Activated CD8-positive, alpha-beta memory T cell treated with anti-CD3 and anti-CD28 coated beads for 24 hours (primary cell): ENCODE measurements around the gene WDR41.
"Not testable (repeated sequence)": the region's sequence is repeated elsewhere in the genome, so short reads cannot be mapped to it uniquely, and the experiment has no call there.

Experiments
- DNase-seq: peaks from one replicate; pipeline ENCODE4 v3.0.0-alpha.2; 2020

The WDR41 gene

GRCh38 chr5:77491783-77492652 is at the start of gene WDR41:
Gene WDR41, minus strand, starts transcription at chr5:77492316. Its CDS starts 96 bp downstream, at chr5:77492220.
- peak; percentile 94 for DNase-seq

- no peak for DNase-seq
Observed at GRCh38 chr5:77531297-77531696, 39.2 kb upstream of the WDR41 start.

- DNase-seq: no peak
Observed at GRCh38 chr5:77518304-77518703, 26.2 kb upstream of the WDR41 start.

- DNase-seq: no peak
Observed at GRCh38 chr5:77514457-77514856, 22.3 kb upstream of the WDR41 start.

GRCh38 chr5:77513321-77513720 is 21.2 kb upstream of the WDR41 start:
- no peak for DNase-seq

GRCh38 chr5:77501132-77501531 is 9.0 kb upstream of the WDR41 start:
- DNase-seq: not testable (repeated sequence)

GRCh38 chr5:77499973-77500372 is 7.9 kb upstream of the WDR41 start:
- DNase-seq: no peak

GRCh38 chr5:77499441-77499840 is 7.3 kb upstream of the WDR41 start:
- DNase-seq: no peak

GRCh38 chr5:77498952-77499351 is 6.8 kb upstream of the WDR41 start:
- DNase-seq: no peak

GRCh38 chr5:77494935-77495334 is 2.8 kb upstream of the WDR41 start:
- no peak for DNase-seq

- no peak for DNase-seq
Observed at GRCh38 chr5:77492653-77493000, 511 bp upstream of the WDR41 start.

GRCh38 chr5:77490741-77491344 is 1.3 kb downstream of the WDR41 start:
- peak; percentile 61 for DNase-seq

- no peak for DNase-seq
Observed at GRCh38 chr5:77486344-77486962, 5.7 kb downstream of the WDR41 start.

- DNase-seq: no peak
Observed at GRCh38 chr5:77483682-77484081, 8.4 kb downstream of the WDR41 start.

- not testable (repeated sequence) for DNase-seq
Observed at GRCh38 chr5:77475041-77475440, 17.1 kb downstream of the WDR41 start.

- not testable (repeated sequence) for DNase-seq
Observed at GRCh38 chr5:77468875-77469274, 23.2 kb downstream of the WDR41 start.

- DNase-seq: no peak
Observed at GRCh38 chr5:77463905-77464304, 28.2 kb downstream of the WDR41 start.

GRCh38 chr5:77461287-77461686 is 30.8 kb downstream of the WDR41 start:
- no peak for DNase-seq

GRCh38 chr5:77454123-77454522 is 38.0 kb downstream of the WDR41 start:
- no peak for DNase-seq

GRCh38 chr5:77452351-77452750 is 39.8 kb downstream of the WDR41 start:
- DNase-seq: no peak

- DNase-seq: no peak
Observed at GRCh38 chr5:77449981-77450380, 42.1 kb downstream of the WDR41 start.

GRCh38 chr5:77449277-77449676 is 42.8 kb downstream of the WDR41 start:
- no peak for DNase-seq

- DNase-seq: no peak
Observed at GRCh38 chr5:77448831-77449230, 43.3 kb downstream of the WDR41 start.

- DNase-seq: no peak
Observed at GRCh38 chr5:77444356-77444755, 47.8 kb downstream of the WDR41 start.
